MV-4-11 (cell line): ENCODE data around the gene ASMTL.
"Not testable (repeated sequence)": the region's sequence is repeated elsewhere in the genome, so short reads cannot be mapped to it uniquely, and the experiment has no call there.

ENCODE experiments used
- DNase-seq: peaks from one replicate; lab custom pipeline; 2025; lab: John Stamatoyannopoulos, UW

ASMTL gene, protein sequence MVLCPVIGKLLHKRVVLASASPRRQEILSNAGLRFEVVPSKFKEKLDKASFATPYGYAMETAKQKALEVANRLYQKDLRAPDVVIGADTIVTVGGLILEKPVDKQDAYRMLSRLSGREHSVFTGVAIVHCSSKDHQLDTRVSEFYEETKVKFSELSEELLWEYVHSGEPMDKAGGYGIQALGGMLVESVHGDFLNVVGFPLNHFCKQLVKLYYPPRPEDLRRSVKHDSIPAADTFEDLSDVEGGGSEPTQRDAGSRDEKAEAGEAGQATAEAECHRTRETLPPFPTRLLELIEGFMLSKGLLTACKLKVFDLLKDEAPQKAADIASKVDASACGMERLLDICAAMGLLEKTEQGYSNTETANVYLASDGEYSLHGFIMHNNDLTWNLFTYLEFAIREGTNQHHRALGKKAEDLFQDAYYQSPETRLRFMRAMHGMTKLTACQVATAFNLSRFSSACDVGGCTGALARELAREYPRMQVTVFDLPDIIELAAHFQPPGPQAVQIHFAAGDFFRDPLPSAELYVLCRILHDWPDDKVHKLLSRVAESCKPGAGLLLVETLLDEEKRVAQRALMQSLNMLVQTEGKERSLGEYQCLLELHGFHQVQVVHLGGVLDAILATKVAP

DNA sequence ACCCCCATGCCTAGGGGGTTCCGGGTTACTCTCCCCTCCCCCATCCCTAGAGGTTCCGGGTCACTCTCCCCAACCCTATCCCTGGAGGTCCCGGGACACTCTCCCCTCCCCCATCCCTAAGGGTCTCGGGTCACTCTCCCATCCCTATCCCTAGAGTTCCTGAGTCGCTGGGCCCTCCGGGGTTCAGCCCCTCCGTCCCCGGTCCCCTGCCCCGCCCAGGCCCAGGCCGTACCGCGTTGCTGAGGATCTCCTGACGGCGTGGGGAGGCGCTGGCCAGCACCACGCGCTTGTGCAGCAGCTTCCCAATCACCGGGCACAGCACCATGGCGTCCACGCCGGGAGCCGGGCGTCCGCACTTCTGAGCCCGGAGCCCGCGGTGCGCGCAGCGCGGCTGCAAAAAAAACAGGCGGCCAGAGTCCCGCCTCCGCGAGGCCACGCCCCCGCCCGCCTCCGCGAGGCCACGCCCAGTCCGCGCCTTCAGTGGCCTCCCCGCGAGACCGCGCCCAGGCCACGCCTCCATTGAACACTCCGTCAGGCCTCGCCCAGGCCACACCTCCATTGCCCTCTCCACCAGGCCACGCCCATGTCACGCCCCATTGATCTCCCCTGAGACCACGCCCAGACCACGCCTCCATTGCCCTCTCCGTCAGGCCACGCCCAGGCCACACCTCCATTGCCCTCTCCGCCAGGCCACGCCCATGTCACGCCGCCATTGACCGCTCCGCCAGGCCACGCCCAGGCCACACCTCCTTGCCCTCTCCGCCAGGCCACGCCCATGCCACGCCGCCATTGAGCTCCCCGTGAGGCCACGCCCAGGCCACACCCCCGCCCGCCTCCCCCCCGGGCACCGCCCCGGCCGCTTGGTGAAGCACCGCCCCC lies at the start of gene ASMTL:
Gene ASMTL (minus strand): TSS at position 394 of the 879 bp plus-strand sequence. CDS start 69 bp downstream, at position 325.
- no peak for DNase-seq

DNA sequence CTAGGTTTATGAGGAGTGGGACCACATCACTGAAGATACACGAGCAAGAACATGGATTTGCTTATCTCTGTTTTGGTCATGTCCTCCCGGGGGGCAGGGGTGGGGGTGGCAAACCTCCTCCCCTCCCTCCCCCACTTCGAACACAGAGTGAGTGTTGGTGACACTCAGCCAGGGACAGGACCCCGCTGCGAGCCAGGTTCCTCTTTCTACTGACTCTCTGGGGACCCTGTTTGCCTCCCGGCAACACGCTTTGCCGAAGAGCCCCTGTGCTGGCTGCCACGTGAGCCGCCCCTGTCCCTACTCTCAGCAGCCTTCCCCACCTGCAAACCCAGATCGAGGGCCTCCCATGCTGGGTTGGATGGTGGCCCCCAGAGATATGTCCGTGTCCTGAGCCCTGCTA lies 49.5 kb upstream of the ASMTL start:
- peak; percentile 23 for DNase-seq

DNA sequence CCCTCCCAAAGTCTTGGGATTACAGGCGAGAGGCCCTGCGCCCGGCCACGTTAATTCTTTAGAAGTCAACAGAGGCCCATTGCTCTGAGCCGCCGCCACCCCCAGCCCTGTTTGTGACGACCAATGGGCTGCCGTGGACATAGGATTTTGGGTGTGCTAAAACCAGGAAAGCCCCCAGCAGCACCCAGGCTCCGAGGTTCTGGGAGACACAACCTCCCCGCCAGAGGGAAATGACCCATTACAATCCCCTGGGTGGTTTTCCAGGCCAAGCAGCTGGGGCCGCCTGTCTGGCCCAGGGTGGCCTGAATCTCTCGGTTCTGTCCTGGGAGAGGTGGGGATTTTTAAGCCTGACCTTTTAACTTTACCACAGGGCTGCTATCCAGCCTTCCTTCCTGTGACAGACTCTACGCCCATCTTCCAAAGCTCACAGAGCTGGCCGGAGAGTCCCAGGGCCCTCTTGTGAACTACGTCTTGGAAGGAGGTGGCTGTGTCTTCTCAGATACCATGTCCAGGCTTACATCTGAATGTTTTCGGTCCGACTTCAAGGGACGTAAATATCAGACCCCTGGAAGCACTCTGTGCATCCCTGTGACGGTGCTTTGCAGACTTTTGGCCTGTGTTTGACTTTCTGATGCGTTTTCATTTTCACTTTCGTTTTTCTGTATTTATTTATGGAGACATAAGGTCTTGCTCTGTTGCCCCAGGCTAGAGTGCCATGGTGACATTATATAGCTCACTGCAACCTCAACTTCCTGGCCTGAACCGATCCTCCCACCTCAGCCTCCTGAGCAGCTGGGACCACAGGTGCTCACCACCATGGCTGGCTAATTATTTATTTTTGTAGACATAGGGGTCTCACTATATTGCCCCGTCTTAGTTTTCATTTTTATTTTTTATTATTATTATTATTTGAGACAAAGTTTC lies 48.3 kb upstream of the ASMTL start:
- DNase-seq, result peak; percentile 33

DNA sequence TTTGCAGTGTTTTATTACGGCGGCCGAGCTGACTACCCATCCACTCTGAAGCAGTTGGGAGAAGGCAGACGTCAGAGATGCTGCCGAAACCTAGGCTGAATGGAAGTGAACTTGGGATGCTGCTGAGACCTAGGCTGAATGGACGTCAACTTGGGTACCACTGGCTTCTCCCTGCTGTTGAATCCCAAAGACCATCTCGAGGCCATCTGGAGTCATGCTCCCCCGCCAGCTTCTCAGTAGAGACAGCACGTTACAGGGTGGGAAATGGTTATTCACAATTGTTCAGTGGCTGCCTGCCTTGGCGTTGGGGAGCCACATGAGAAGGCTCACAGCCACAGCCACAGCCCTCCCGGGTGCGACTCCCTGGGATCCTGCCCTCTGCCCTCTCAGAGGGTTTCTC lies 43.4 kb upstream of the ASMTL start:
- DNase-seq, result no peak

DNA sequence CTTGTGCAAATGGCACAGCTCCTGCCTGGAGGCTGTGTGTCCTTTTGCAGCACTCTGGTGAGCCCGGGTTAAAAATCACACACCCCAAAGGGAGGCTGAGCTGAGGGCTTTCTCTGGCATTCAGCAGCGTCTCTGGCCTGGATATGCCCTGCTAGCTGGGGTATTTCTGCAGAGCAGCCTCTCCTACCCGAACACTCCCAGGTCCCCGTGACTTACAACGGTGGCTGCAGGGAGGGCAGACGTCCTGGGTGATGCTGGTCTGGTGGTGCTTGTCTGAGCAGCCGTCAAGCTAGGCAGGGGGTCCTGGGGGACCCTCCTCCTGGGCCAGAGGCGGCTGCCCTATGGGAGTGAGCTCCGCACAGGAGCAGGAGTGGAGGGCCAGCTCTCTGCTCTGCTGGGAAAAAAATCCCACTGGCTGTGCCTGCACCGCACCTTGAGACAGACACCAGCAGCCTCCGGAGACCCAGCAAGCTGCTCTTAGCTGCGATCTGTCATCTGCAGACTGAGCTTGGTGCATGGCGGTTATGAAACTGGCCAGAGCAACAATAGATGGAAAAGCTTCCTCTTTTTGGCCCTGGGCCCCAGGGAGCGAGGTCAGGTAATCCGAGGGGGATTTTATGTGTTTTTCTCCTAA lies 41.3 kb upstream of the ASMTL start:
- DNase-seq, result peak; percentile 84

GRCh38 chrX:1493412-1493811 lies 40.7 kb upstream of the ASMTL start:
- no peak for DNase-seq

DNA sequence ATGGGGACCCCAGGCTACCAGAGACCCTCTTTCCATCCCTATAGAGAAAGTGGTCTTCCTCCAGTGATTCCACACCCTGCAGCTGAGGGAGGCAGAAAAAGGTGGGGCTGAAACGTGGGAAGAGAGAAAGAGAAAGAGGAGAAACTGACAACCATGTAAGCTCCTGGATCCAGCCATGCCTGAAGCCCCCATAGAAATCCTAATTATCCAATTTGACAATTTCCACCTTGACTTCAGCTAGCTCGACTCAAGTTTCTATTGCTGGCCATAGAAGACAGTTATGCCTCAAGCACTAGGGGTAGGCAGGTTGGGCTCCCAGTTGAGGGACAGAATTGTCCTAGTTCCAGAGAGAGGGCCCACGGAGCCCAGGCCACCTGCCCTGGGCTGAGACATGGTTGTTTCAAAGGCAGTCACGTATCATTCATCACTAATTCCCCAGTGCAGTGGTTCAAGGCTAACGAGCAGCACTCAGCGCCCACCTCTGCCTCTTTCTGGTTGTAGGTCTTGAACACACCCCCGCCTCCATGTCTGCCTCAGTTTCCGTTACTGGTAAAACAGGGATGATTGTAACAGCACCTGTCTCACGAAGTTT lies 39.8 kb upstream of the ASMTL start:
- no peak for DNase-seq

DNA sequence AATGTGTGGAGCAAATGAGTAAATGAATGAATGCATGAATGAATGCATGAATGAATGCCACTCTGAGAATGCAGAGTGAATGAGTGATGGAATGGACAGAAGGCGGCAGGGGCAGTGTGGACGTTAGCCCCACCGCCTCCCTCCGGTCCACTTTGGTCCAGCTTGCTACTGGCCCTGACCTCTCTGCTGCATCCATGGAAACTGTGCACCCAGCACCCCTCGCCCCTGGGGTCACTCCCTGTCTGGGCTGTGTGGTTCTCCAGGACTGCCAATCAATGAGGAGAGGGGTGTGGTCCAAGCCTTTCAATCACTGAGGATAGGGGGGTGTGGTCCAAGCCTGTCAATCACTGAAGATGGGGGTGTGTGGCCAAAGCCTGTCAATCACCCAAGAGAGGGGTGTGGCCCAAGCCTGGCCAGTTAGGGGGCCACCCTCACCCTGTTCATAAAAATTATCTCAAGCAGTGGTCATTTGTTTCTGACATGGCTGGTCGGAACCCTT lies 39.2 kb upstream of the ASMTL start:
- no peak for DNase-seq

GRCh38 chrX:1491248-1491647 lies 38.5 kb upstream of the ASMTL start:
- not testable (repeated sequence) for DNase-seq

GRCh38 chrX:1490723-1491122 lies 38.0 kb upstream of the ASMTL start:
- DNase-seq, result not testable (repeated sequence)

DNA sequence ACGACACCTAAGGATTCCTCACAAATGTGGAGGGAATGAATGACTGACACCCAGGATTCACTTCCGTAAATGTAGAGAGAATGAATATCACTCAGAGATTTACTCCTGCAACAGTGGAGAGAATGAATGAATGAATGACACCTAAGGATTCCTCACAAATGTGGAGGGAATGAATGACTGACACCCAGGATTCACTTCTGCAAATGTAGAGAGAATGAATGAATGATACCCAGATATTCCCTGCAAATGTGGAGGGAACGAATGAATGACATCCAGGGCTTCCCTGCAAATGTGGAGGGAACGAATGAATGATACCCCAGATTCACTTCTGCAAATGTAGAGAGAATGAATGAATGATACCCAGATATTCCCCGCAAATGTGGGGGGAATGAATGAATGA lies 36.6 kb upstream of the ASMTL start:
- not testable (repeated sequence) for DNase-seq

DNA sequence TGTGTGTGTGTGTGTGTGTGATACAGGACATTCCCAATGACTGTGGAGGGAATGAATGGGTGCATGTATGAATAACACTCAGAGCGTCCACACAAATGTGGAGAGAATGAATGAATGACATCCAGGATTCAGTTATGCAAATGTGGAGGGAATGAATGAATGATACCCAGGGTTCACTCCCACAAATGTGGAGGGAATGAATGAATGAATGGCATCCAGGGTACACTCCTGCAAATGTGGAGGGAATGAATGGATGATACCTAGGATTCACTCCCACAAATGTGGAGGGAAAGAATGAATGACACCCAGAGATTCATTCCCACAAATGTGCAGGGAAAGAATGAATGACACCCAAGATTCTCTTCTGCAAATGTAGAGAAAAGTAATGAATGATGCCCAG lies 36.0 kb upstream of the ASMTL start:
- DNase-seq, result no peak

DNA sequence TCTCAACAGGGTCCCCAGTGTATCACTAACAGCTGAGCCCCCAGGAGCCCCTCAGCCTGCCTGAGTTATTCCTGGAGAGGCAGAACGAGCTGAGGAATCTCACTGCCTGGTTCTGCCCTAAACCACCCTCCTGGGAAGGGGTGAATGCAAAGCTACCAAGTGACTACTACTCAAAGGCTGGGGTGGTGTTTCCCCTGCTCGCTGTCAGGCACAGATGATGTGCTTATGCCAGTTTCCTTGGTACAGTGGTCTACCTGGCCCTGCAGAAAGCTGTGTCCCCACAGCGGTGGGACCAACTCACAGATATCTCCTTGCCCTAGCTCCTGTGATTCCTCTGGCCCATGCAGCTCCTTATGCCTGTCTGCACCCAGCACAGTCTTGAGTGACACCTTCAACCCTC lies 35.4 kb upstream of the ASMTL start:
- no peak for DNase-seq

DNA sequence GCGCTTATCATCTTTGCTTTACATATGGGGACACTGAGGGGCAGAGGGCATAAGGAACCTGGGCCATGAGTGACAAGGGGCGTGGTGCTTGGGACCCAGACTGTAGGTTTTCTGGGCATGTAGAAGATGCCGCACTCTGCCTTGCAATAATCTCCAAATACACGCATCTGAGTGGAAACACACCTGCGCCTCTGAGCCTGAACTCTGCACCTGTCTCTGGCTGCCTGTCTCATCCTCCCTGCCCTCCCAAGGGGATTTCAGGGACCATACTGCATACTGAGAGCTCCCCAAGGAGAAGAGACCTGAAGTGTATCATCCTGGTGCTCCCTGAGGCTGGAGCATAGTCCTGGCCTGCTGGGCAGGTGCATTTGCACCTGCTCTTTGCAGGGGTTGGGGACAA lies 34.7 kb upstream of the ASMTL start:
- DNase-seq, result no peak

- no peak for DNase-seq
These were observed 34.1 kb upstream of the ASMTL start for GRCh38 chrX:1486749-1487361.

DNA sequence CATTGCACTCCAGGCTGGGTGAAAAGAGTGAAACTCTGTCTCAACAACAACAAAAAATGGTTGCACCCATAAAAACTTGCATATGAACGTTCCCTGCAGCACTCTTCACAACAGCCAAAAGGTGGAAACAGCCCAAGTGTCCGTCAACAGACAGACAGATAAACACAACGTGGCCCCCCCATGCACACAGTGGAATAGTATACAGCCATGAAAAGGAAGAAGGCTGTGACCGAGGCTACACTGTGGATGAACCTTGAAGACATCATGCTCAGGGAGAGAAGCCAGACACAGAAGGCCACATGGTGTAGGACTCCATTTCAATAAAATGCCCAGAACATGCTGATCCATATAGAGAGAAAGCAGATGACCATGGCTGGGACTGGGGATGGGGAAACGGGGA lies 33.5 kb upstream of the ASMTL start:
- DNase-seq, result no peak

DNA sequence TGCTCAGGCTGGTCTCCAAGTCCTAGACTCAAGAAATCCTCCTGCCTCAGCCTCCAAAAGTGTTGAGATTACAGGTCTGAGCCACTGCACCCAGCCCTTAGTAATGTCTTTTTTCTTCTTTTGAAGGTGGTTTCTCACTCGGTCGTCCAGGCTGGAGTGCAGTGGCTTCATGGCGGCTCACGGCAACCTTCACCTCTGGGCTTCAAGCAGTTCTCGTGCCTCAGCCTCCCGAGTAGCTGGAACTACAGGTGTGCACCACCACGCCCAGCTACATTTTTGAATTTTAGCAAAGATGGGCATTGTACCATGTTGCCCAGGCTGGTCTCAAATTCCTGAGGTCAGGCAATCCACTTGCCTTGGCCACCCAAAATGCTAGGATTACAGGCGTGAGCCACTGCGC lies 32.3 kb upstream of the ASMTL start:
- DNase-seq, result no peak

GRCh38 chrX:1484638-1485019 lies 31.9 kb upstream of the ASMTL start:
- DNase-seq, result no peak

GRCh38 chrX:1483843-1484637 lies 31.3 kb upstream of the ASMTL start:
- no peak for DNase-seq
